Measurements from ENCODE around the gene MAGEH1. TPM values are rescaled to one million over a fixed set of nuclear protein-coding genes. Genes with fewer than 3 reads are reported as not detected.
"Not testable (repeated sequence)": the region's sequence is repeated elsewhere in the genome, so short reads cannot be mapped to it uniquely, and the experiment has no call there.

The MAGEH1 gene
- polyA plus RNA-seq, 4 donors: 0.89 to 124 (median 15.1) TPM

DNA sequence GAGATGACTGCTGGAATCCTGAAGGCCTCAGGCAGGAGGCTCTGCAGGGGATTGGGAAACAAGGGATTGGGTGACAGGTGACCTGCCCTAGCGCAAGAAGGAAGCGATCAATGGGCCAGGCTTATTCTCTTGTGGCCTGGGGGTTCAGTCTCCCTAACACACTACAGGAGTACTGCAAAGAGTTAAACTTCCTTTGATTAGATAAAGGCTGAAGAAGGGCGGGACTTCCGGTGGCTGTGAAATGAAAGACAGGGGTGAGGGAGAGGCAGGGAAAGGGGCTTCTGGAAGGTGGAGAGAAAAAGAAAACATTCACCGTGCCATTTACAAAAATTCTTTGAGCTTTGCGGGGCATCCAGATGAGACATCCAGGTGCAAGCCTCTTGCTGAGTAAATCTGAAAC is 3.8 kb downstream of the MAGEH1 start:
- not testable (repeated sequence) for H3K27ac ChIP-seq (ENCODE audit: low read depth in 1 of 3, low read length in 2 of 3); H3K9me3 ChIP-seq (ENCODE audit: control insufficient read depth in 2 of 2, insufficient read depth in 1 of 2, low read depth in 1 of 2, low read length in 1 of 2); FAIRE-seq; H3K27me3 ChIP-seq (ENCODE audit: control insufficient read depth in 3 of 3, insufficient read depth in 3 of 3, low read length in 3 of 3); H3K4me3 ChIP-seq (ENCODE audit: low read depth in 1 of 3, low read length in 3 of 3); H3K36me3 ChIP-seq (ENCODE audit: control insufficient read depth in 3 of 3, insufficient read depth in 2 of 3, low read depth in 1 of 3, low read length in 3 of 3); DNase-seq; H3K4me1 ChIP-seq (ENCODE audit: control insufficient read depth in 3 of 3, insufficient read depth in 2 of 3, low read depth in 1 of 3, low read length in 2 of 3)
- no CpG with 5 or more reads among the region's 6 CpGs for WGBS, 3 donors

GRCh38 chrX:55459426-55459825 is 7.5 kb downstream of the MAGEH1 start:
- not testable (repeated sequence) for H3K36me3 ChIP-seq (ENCODE audit: control insufficient read depth in 3 of 3, insufficient read depth in 2 of 3, low read depth in 1 of 3, low read length in 3 of 3); H3K4me1 ChIP-seq (ENCODE audit: control insufficient read depth in 3 of 3, insufficient read depth in 2 of 3, low read depth in 1 of 3, low read length in 2 of 3); H3K4me3 ChIP-seq (ENCODE audit: low read depth in 1 of 3, low read length in 3 of 3); DNase-seq; H3K27ac ChIP-seq (ENCODE audit: low read depth in 1 of 3, low read length in 2 of 3); H3K9me3 ChIP-seq (ENCODE audit: control insufficient read depth in 2 of 2, insufficient read depth in 1 of 2, low read depth in 1 of 2, low read length in 1 of 2); H3K27me3 ChIP-seq (ENCODE audit: control insufficient read depth in 3 of 3, insufficient read depth in 3 of 3, low read length in 3 of 3); FAIRE-seq
- WGBS, 3 donors: no CpG with 5 or more reads among the region's 5 CpGs

DNA sequence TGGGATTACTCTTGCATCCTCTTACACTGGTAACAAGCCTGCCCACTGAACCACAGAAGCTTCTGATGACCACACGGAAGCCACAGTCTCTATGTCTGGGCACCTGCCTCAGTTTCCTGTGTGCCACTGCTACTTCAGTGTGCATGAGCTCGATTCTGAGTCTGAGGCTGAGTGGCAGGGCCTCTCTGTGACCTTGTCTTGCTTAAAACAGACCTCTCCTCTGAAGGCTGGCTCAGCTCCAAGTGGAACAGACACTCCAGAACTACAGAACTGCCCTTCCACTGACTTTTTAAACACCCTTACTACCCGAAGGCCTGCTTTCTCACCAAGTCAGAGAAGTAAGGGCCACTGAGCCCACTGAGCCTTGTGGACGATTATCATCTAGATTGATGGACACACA is 8.0 kb downstream of the MAGEH1 start:
- H3K4me3 ChIP-seq (ENCODE audit: low read depth in 1 of 3, low read length in 3 of 3); H3K36me3 ChIP-seq (ENCODE audit: control insufficient read depth in 3 of 3, insufficient read depth in 2 of 3, low read depth in 1 of 3, low read length in 3 of 3); H3K27ac ChIP-seq (ENCODE audit: low read depth in 1 of 3, low read length in 2 of 3); H3K27me3 ChIP-seq (ENCODE audit: control insufficient read depth in 3 of 3, insufficient read depth in 3 of 3, low read length in 3 of 3); H3K4me1 ChIP-seq (ENCODE audit: control insufficient read depth in 3 of 3, insufficient read depth in 2 of 3, low read depth in 1 of 3, low read length in 2 of 3); DNase-seq; H3K9me3 ChIP-seq (ENCODE audit: control insufficient read depth in 2 of 2, insufficient read depth in 1 of 2, low read depth in 1 of 2, low read length in 1 of 2); FAIRE-seq: not testable (repeated sequence)
- WGBS, 3 donors: no CpG with 5 or more reads among the region's 4 CpGs

DNA sequence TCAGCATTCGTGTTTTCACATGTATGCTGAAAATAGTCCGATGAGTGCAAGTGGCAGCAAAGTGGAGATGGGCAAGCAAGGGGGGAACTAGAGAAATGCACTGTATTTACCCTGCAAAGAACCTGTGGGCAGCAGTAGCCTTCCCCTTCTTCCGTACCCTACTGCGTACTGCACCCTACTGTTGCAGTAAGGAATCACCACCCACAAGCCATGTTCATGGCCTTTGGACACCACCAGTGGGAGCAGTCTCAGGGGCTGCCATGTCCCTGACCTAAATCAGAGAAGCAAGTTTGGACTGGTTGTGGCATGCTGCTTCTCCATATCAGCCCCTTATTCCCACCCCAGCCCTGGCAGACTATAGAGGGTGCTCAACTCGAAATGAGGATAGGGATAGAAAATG is 12.1 kb downstream of the MAGEH1 start:
- not testable (repeated sequence) for H3K4me1 ChIP-seq (ENCODE audit: control insufficient read depth in 3 of 3, insufficient read depth in 2 of 3, low read depth in 1 of 3, low read length in 2 of 3); H3K36me3 ChIP-seq (ENCODE audit: control insufficient read depth in 3 of 3, insufficient read depth in 2 of 3, low read depth in 1 of 3, low read length in 3 of 3); H3K9me3 ChIP-seq (ENCODE audit: control insufficient read depth in 2 of 2, insufficient read depth in 1 of 2, low read depth in 1 of 2, low read length in 1 of 2); H3K4me3 ChIP-seq (ENCODE audit: low read depth in 1 of 3, low read length in 3 of 3); H3K27ac ChIP-seq (ENCODE audit: low read depth in 1 of 3, low read length in 2 of 3); DNase-seq; FAIRE-seq; H3K27me3 ChIP-seq (ENCODE audit: control insufficient read depth in 3 of 3, insufficient read depth in 3 of 3, low read length in 3 of 3)
- WGBS, 3 donors: no CpG with 5 or more reads among the region's 5 CpGs

GRCh38 chrX:55465108-55465507 is 13.2 kb downstream of the MAGEH1 start:
- FAIRE-seq; H3K27me3 ChIP-seq (ENCODE audit: control insufficient read depth in 3 of 3, insufficient read depth in 3 of 3, low read length in 3 of 3); H3K4me3 ChIP-seq (ENCODE audit: low read depth in 1 of 3, low read length in 3 of 3); H3K36me3 ChIP-seq (ENCODE audit: control insufficient read depth in 3 of 3, insufficient read depth in 2 of 3, low read depth in 1 of 3, low read length in 3 of 3); H3K4me1 ChIP-seq (ENCODE audit: control insufficient read depth in 3 of 3, insufficient read depth in 2 of 3, low read depth in 1 of 3, low read length in 2 of 3); H3K9me3 ChIP-seq (ENCODE audit: control insufficient read depth in 2 of 2, insufficient read depth in 1 of 2, low read depth in 1 of 2, low read length in 1 of 2); H3K27ac ChIP-seq (ENCODE audit: low read depth in 1 of 3, low read length in 2 of 3); DNase-seq: not testable (repeated sequence)
- WGBS, 3 donors: no CpG with 5 or more reads among the region's 5 CpGs

- H3K27ac ChIP-seq (ENCODE audit: low read depth in 1 of 3, low read length in 2 of 3); H3K27me3 ChIP-seq (ENCODE audit: control insufficient read depth in 3 of 3, insufficient read depth in 3 of 3, low read length in 3 of 3); FAIRE-seq; DNase-seq; H3K9me3 ChIP-seq (ENCODE audit: control insufficient read depth in 2 of 2, insufficient read depth in 1 of 2, low read depth in 1 of 2, low read length in 1 of 2); H3K4me1 ChIP-seq (ENCODE audit: control insufficient read depth in 3 of 3, insufficient read depth in 2 of 3, low read depth in 1 of 3, low read length in 2 of 3); H3K36me3 ChIP-seq (ENCODE audit: control insufficient read depth in 3 of 3, insufficient read depth in 2 of 3, low read depth in 1 of 3, low read length in 3 of 3); H3K4me3 ChIP-seq (ENCODE audit: low read depth in 1 of 3, low read length in 3 of 3): not testable (repeated sequence)
- no CpG with 5 or more reads among the region's 5 CpGs for WGBS, 3 donors
These were observed 13.9 kb downstream of the MAGEH1 start for GRCh38 chrX:55465791-55466190.

DNA sequence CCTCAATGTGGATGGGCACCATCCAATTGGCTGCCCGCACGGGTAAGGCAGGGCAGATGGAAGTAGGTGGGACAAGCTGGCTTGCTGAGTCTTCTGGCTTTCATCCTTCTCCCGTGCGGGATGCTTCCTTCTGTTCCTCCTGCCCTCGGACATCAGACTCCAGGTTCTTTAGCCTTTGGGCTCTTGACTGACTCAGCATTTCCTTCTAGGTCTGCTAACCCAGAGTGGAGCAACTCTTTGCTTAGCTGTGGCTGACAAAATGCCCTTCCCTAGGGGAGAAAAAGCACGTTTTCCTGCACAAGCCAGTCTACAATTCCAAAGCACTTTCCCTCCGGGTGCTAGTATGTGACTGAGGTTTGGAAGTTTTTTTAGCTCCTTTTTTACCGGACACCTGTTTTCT is 28.0 kb downstream of the MAGEH1 start:
- H3K9me3 ChIP-seq (ENCODE audit: control insufficient read depth in 2 of 2, insufficient read depth in 1 of 2, low read depth in 1 of 2, low read length in 1 of 2); H3K27me3 ChIP-seq (ENCODE audit: control insufficient read depth in 3 of 3, insufficient read depth in 3 of 3, low read length in 3 of 3); H3K4me3 ChIP-seq (ENCODE audit: low read depth in 1 of 3, low read length in 3 of 3); FAIRE-seq; H3K36me3 ChIP-seq (ENCODE audit: control insufficient read depth in 3 of 3, insufficient read depth in 2 of 3, low read depth in 1 of 3, low read length in 3 of 3); H3K4me1 ChIP-seq (ENCODE audit: control insufficient read depth in 3 of 3, insufficient read depth in 2 of 3, low read depth in 1 of 3, low read length in 2 of 3); H3K27ac ChIP-seq (ENCODE audit: low read depth in 1 of 3, low read length in 2 of 3); DNase-seq: not testable (repeated sequence)
- 76 to 90% (median 89%) methylated on average over 4 of the region's 8 CpGs for WGBS, 3 donors

- H3K27ac ChIP-seq (ENCODE audit: low read depth in 1 of 3, low read length in 2 of 3): no peak overlapping the region
- H3K4me1 ChIP-seq (ENCODE audit: control insufficient read depth in 3 of 3, insufficient read depth in 2 of 3, low read depth in 1 of 3, low read length in 2 of 3): no peaks in the 10 kb centered on the region
- no peak for DNase-seq
- H3K36me3 ChIP-seq (ENCODE audit: control insufficient read depth in 3 of 3, insufficient read depth in 2 of 3, low read depth in 1 of 3, low read length in 3 of 3): no peaks in the 10 kb centered on the region
- WGBS, 3 donors: 37 to 73% (median 51%) methylated on average over 3 of the region's 3 CpGs
- H3K27me3 ChIP-seq (ENCODE audit: control insufficient read depth in 3 of 3, insufficient read depth in 3 of 3, low read length in 3 of 3): no peaks in the 10 kb centered on the region
- H3K9me3 ChIP-seq (ENCODE audit: control insufficient read depth in 2 of 2, insufficient read depth in 1 of 2, low read depth in 1 of 2, low read length in 1 of 2): no peaks in the 10 kb centered on the region
- H3K4me3 ChIP-seq (ENCODE audit: low read depth in 1 of 3, low read length in 3 of 3): no peak overlapping the region
- no peak for FAIRE-seq
These were observed 28.6 kb downstream of the MAGEH1 start for GRCh38 chrX:55480390-55481062.

DNA sequence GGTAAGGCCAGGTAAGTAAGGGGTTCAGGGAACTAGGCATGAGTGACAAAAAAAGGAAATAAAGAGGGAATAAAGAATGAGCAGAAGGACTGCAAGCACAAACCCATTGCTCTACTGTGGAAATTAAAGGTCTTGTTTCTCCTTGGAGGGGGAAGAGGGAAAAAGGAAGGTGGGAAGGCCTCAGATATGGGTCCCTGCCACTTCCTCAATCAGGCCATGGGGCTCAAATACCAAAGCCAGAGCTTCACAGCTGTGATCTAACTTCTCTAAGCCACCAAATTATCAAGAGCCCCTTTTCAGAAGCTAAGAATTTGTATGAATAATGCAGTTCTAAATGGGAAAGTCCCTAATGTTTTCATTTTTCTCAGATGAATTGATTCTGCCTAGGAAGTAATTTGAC is 33.0 kb downstream of the MAGEH1 start:
- DNase-seq (no peak), FAIRE-seq (no peak)
- no peaks in the 10 kb centered on the region for H3K4me1 ChIP-seq (ENCODE audit: control insufficient read depth in 3 of 3, insufficient read depth in 2 of 3, low read depth in 1 of 3, low read length in 2 of 3)
- H3K27me3 ChIP-seq (ENCODE audit: control insufficient read depth in 3 of 3, insufficient read depth in 3 of 3, low read length in 3 of 3): no peaks in the 10 kb centered on the region
- H3K27ac ChIP-seq (ENCODE audit: low read depth in 1 of 3, low read length in 2 of 3): no peak overlapping the region
- H3K9me3 ChIP-seq (ENCODE audit: control insufficient read depth in 2 of 2, insufficient read depth in 1 of 2, low read depth in 1 of 2, low read length in 1 of 2): no peaks in the 10 kb centered on the region
- no peaks in the 10 kb centered on the region for H3K36me3 ChIP-seq (ENCODE audit: control insufficient read depth in 3 of 3, insufficient read depth in 2 of 3, low read depth in 1 of 3, low read length in 3 of 3)
- no peak overlapping the region for H3K4me3 ChIP-seq (ENCODE audit: low read depth in 1 of 3, low read length in 3 of 3)

Data from small intestine (tissue), 7 donors.